Left lung (tissue), 10 donors: ENCODE measurements around the gene SAMM50. TPM values are rescaled to one million over a fixed set of nuclear protein-coding genes. Genes with fewer than 3 reads are reported as not detected.
"Not testable (repeated sequence)": the region's sequence is repeated elsewhere in the genome, so short reads cannot be mapped to it uniquely, and the experiment has no call there.

Source experiments
- ATAC-seq: fragments of 200-7000 bp; cut with Tn5 transposase; one replicate; pipeline ENCODE4 v1.9.1; 2020; ENCODE audit warnings: moderate library complexity
- DNase-seq, 4 donors: peaks; one replicate each; pipeline ENCODE4 v3.0.0-alpha.2; 2013 to 2020
- H3K27ac ChIP-seq, 2 donors: fragments of 200-600 bp; sonication (generic) in 1 of 2; one replicate each; pipeline versions ENCODE4 v1.5.0 to v1.8.0; 2020 to 2021
- H3K27me3 ChIP-seq, 2 donors: fragments of 200-600 bp; sonication (generic) in 1 of 2; one replicate each; pipeline versions ENCODE4 v1.5.0 to v1.8.0; 2020 to 2021
- H3K36me3 ChIP-seq, 2 donors: fragments of 200-600 bp; sonication (generic) in 1 of 2; one replicate each; pipeline versions ENCODE4 v1.5.0 to v1.8.0; 2020 to 2021
- H3K4me1 ChIP-seq, 2 donors: fragments of 200-600 bp; one replicate each; pipeline ENCODE4 v1.8.0; 2021
- H3K4me3 ChIP-seq, 2 donors: fragments of 200-600 bp; sonication (generic) in 1 of 2; one replicate each; pipeline versions ENCODE4 v1.5.0 to v1.8.0; 2020 to 2021; ENCODE audit warnings: mild to moderate bottlenecking in 1 of 2
- H3K9me3 ChIP-seq, 2 donors: fragments of 200-600 bp; sonication (generic) in 1 of 2; one replicate each; pipeline versions ENCODE4 v1.5.0 to v1.8.0; 2020 to 2021
- CTCF ChIP-seq, 2 donors: fragments of 200-600 bp; sonication (generic) in 1 of 2; IDR thresholded peaks; one replicate each; pipeline versions ENCODE4 v1.5.0 to v1.8.0; 2021; ENCODE audit warnings: antibody characterized with exemption in 2 of 2
- intact Hi-C, 2 donors: fragments of 100-400 bp; cut with DNase I; formaldehyde crosslinking; loops; one replicate each; pipeline versions ENCODE4 v1.11.2 to v1.14.2; 2022
- polyA plus RNA-seq, 6 donors: library from polyadenylated mRNA; unstranded; fragments of 120-200 nt; gene quantifications; one replicate each; pipeline ENCODE4 v1.2.1, GENCODE V29; 2013; ENCODE audit not compliant: insufficient read length in 6 of 6
- total RNA-seq, 2 donors: library from RNA; stranded (reverse); fragmentation: NEBNext Ultra II Directional; extraction: Animal tissue kit (Norgen Biotek cat#: 25700); gene quantifications; one replicate each; pipeline ENCODE4 v1.2.1, GENCODE V29; 2021
- donor health status: DM: no; HTN: yes; CAD: no.
- donor health status: DM: no; HTN: no; CAD: no.

SAMM50 gene
- total and polyA plus RNA-seq, 8 donors = 23.3 to 66.6 (median 62.3) TPM

- Histone ChIP-seq H3K27ac (peak overlapping the region in 1 of 2 donors; percentile 18), H3K4me3 (no peak overlapping the region), H3K36me3 (peaks cover 0 to 3% of the 10 kb centered on the region in 2 donors), H3K9me3 (peaks cover 0 to 5% of the 10 kb centered on the region in 2 donors), H3K27me3 (no peaks in the 10 kb centered on the region), H3K4me1 (no peaks in the 10 kb centered on the region)
- DNase-seq (no peak), ATAC-seq (no peak)
- intact Hi-C loops = no loop called here
- no peak for TF ChIP-seq CTCF (IDR thresholded peaks at IDR 0.05)
Measured at GRCh38 chr22:44004104-44004460, 48.8 kb downstream of the SAMM50 start.

GRCh38 chr22:44005524-44005923 is 50.3 kb downstream of the SAMM50 start:
- Histone ChIP-seq H3K9me3 (peaks cover 0 to 5% of the 10 kb centered on the region in 2 donors), H3K4me3 (no peak overlapping the region), H3K27ac (no peak overlapping the region), H3K4me1 (no peaks in the 10 kb centered on the region), H3K27me3 (no peaks in the 10 kb centered on the region), H3K36me3 (no peaks in the 10 kb centered on the region)
- intact Hi-C loops = no loop called here
- ATAC-seq = peak; percentile 37
- no peak for TF ChIP-seq CTCF (IDR thresholded peaks at IDR 0.05)
- no peak for DNase-seq

- H3K4me1 ChIP-seq = no peaks in the 10 kb centered on the region
- no peaks in the 10 kb centered on the region for H3K36me3 ChIP-seq
- no peak for DNase-seq
- no peak for TF ChIP-seq CTCF (IDR thresholded peaks at IDR 0.05)
- no peaks in the 10 kb centered on the region for H3K9me3 ChIP-seq
- peak overlapping the region in 1 of 2 donors; percentile 6 for H3K27ac ChIP-seq
- intact Hi-C loops = no loop called here
- ATAC-seq = no peak
- H3K27me3 ChIP-seq = no peaks in the 10 kb centered on the region
- H3K4me3 ChIP-seq = no peak overlapping the region
Measured at GRCh38 chr22:44012162-44012561, 56.9 kb downstream of the SAMM50 start.

GRCh38 chr22:44012591-44012990 is 57.3 kb downstream of the SAMM50 start:
- H3K27me3 ChIP-seq = no peaks in the 10 kb centered on the region
- peak overlapping the region in 1 of 2 donors; percentile 6 for H3K27ac ChIP-seq
- H3K4me1 ChIP-seq = no peaks in the 10 kb centered on the region
- no peaks in the 10 kb centered on the region for H3K36me3 ChIP-seq
- DNase-seq (no peak), ATAC-seq (no peak)
- TF ChIP-seq CTCF (IDR thresholded peaks at IDR 0.05) = no peak
- intact Hi-C loops = no loop called here
- no peaks in the 10 kb centered on the region for H3K9me3 ChIP-seq
- H3K4me3 ChIP-seq = no peak overlapping the region

- intact Hi-C loops = no loop called here
- Histone ChIP-seq H3K4me1 (no peaks in the 10 kb centered on the region), H3K27me3 (no peaks in the 10 kb centered on the region), H3K36me3 (no peaks in the 10 kb centered on the region), H3K9me3 (no peaks in the 10 kb centered on the region), H3K4me3 (no peak overlapping the region), H3K27ac (no peak overlapping the region)
- TF ChIP-seq CTCF (IDR thresholded peaks at IDR 0.05) = no peak
- ATAC-seq (no peak), DNase-seq (no peak)
Measured at GRCh38 chr22:44014241-44014640, 59.0 kb downstream of the SAMM50 start.

- H3K27me3 ChIP-seq, ATAC-seq, H3K9me3 ChIP-seq, H3K4me3 ChIP-seq, H3K4me1 ChIP-seq, DNase-seq, H3K27ac ChIP-seq, H3K36me3 ChIP-seq, intact Hi-C loops: not testable (repeated sequence)
Measured at GRCh38 chr22:44016586-44016985, 61.3 kb downstream of the SAMM50 start.
